COLO829 (cell line): ENCODE measurements around the gene ALKBH6.

ENCODE experiments used
- DNase-seq: peaks from one replicate; pipeline ENCODE4 v3.0.0; 2012; ENCODE audit warnings: low spot score

The ALKBH6 gene

GRCh38 chr19:36030264-36031148 is 16.5 kb upstream of the ALKBH6 start:
- no peak for DNase-seq

DNA sequence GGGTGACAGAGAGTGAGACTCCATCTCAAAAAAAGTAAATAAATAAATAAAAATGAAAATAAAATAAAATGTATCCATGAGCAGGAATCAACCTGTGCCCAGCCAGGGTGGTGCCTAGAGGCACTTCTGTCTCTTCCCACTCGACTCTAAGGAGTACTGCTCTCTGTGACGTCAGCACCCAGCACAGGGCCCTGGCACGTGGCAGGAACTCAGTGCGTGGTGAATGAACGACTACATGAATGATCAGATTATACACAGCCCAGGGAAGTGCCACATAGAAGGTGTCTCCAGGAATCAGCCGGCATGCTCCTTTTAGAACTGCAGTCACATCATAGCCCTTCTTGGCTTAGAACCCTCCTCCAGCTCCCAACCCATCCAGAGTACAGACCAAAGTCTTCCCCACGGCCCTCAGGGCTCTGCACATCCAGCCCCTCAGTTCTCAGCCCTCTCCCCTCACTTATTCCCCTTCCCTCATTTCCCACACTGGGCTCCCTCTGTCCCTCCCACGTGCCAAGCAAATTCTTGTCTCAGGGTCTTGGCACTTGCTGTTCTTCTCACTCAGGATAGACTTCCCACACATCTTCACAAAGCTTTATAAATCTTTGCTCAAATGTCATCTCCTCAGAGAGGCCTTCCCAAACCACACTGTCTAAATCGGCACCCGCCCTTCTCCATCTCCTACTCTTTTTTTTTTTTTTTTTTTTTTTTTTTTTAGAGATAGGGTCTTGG is 14.5 kb upstream of the ALKBH6 start:
- no peak for DNase-seq

DNA sequence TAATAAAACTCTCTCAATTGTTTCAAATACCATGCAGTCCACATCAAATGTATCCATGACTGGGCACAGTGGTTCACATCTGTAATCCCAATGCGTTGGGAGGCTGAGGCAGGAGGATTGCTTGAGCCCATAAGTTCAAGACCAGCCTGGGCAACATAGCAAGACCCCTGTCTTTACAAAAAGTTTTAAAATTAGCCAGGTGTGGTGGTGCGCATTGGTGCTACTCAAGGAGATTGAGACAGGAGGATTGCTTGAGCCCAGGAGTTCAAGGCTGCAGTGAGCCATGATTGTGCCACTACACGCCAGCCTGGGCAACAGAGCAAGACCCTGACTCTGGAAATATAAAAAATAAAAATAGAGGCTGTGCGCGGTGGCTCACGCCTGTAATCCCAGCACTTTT is 13.7 kb upstream of the ALKBH6 start:
- no peak for DNase-seq

DNA sequence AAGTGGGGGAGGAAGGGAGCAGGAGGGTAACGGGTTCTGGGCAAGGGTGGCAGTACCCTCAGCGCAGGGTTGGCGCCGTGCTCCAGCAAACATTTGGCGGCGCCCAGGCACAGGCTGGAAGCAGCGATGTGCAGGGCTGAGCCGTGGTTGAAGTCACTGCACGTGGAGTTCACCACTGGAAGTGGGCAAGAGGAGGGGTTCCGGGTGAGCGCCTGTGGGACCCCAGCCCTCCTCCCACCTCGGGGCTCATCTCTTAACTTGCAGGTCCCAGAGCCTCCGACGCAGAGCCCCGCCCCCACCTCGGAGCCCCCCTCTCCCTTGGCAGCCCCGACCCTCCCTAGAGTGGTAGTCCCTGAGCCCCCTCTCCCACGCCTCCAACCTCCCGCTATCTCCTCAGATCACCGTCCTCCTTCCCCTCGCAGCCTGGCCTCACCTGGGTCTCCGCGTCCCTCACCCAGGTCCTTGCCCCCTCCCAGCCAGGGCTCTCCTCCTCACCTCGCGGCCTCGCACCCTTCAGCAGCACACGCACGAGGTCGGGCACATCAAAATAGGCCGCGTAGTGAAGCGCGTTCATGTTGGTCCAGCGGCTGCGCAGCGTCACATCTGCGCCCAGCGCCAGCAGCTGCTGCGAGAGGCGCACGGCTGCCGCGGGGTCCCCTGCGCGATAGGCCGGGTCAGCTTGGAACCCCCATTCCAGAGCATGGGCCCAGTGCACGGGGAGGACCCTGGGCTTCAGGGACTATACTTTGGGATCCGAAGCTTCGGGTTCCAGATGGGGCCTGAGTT is 12.3 kb upstream of the ALKBH6 start:
- DNase-seq: no peak

GRCh38 chr19:36025541-36025940 is 11.5 kb upstream of the ALKBH6 start:
- DNase-seq: no peak

DNA sequence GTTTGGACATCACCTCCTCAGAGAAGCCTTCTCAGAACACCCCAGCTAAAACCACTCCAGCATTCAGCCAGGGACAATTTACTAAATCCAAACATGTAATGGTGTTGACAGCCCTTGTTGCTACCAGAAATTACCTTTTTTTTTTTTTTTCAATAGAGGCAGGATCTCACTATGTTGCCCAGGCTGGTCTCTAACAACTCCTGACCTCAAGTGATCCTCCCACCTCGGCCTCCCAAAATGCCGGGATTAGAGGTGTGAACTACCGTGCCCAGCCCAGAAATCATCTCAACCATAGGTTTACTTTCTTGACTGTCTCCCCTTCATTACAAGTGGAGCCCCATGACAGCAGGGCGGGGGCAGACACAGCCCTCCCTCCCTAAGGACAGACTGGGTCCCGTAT is 9.4 kb upstream of the ALKBH6 start:
- DNase-seq: no peak

- no peak for DNase-seq
These were observed 5.2 kb upstream of the ALKBH6 start for GRCh38 chr19:36019061-36019670.

GRCh38 chr19:36013280-36014011 is 567 bp downstream of the ALKBH6 start:
- no peak for DNase-seq

GRCh38 chr19:36010402-36010801 is 3.6 kb downstream of the ALKBH6 start:
- no peak for DNase-seq

DNA sequence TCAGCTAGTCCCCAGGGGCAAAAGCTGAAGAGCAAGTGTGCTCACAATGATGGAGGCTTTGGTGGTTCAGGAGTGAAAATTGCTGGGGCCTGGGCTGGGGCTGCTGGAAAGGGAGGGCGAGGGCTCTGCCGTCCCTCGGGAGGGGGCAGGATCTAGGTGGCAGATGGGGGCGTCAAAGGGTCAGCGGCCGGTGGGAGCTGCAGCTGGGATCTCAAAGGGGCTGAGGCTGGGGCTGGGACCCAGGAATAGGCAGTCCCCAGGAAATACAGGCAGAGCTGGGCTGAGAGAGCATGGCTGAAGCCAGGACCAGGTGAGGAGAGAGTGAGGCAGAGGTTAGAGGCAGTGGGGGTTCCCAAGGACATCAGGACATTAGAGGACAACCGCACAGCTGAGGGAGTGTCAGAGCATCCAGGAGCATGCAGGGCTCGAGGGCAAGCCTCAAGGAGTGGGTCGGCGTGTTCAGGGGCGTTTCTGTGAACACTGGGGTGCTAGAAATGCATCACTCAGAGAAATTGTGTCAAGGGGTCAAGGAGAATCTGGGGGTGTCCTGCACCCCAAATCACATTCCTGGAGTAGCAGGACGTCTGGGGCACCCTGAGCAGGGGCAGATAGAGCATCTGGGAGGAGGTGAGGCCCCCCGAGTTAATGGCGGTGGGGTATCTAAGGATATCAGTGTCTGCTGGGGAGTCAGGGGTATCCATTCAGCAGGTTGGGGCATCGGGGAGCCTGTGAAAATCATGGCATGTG is 4.2 kb downstream of the ALKBH6 start:
- DNase-seq: no peak

GRCh38 chr19:36009220-36009619 is 4.8 kb downstream of the ALKBH6 start:
- peak; percentile 19 for DNase-seq

- no peak for DNase-seq
These were observed 5.6 kb downstream of the ALKBH6 start, which contains the start of gene SYNE4 for GRCh38 chr19:36008336-36008978. Gene SYNE4, minus strand, starts transcription at chr19:36008813. Its CDS starts 132 bp downstream, at chr19:36008681.

- DNase-seq: no peak
These were observed 7.1 kb downstream of the ALKBH6 start for GRCh38 chr19:36006955-36007354.

- no peak for DNase-seq
These were observed 10.7 kb downstream of the ALKBH6 start for GRCh38 chr19:36003284-36003683.

- no peak for DNase-seq
These were observed 12.4 kb downstream of the ALKBH6 start for GRCh38 chr19:36001605-36002004.

- DNase-seq: no peak
These were observed 17.2 kb downstream of the ALKBH6 start for GRCh38 chr19:35996777-35997176.

- DNase-seq: peak; percentile 97
These were observed 18.7 kb downstream of the ALKBH6 start, which contains the start of gene SDHAF1 for GRCh38 chr19:35995048-35995993. Gene SDHAF1, plus strand, starts transcription at chr19:35995188. Its CDS starts 87 bp downstream, at chr19:35995275.

DNA sequence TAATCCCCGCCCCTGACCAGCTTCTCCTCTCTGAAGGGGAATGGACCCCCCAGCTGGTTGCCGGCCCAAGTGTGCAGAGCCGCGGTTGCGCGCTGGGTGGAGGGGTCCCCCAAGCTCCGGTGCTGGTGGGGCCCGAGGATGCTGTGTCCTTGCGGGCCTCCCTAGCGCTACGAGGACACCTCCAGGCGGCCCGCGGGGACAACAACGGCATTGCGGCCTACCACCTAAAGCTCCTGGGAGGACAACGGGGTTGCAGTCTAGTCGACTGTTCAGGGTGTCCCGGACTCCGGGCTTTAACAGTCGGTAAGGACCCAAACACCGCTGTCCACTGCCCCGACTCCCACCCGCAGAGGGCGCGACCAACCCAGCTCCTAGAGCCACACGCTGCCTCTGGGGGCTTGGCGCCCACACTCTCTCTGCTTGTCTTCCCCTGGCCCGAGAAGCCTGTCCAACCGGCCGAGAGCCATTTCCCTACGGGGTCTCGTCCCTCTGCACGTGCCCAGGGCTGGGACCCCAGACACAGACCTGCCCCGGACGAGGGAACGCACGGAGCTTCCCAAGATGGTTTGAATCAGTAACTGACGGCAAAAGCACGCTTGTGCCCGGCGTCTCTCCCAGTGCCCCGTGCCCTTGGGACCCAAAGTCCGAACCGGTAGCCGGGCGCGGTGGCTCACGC is 20.0 kb downstream of the ALKBH6 start:
- no peak for DNase-seq
